ENCODE measurements around the gene FRMD5.

DNA sequence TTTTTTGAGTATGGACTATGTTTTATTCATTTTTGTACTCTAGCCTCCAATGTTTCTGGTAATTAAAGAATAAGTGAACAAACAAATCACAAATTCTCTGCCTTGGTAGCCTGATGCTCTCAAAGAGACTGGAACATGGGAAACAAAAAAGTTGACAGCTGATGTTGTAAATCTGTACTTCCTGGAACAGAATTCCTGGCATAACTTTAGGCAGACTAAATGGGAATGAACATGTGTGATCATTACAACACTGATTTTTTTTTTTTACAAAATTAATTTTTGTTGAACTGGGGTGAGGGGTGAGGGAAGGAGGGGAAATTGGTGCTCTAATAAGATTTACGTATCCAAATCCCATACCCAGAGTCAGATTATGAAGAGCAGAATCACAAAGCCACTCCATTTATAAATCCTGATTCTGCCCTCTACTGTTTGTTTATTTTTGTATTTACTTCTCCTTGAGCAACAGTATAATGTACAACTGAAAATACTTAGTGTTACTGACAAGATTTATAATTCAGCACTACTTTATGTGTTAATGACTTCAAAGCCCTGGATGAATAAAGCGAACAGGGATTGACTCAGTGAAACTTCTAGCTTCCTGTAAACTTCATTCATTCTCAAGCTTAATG lies 165.0 kb downstream of the FRMD5 start:
- TF ChIP-seq, protein P1, sequence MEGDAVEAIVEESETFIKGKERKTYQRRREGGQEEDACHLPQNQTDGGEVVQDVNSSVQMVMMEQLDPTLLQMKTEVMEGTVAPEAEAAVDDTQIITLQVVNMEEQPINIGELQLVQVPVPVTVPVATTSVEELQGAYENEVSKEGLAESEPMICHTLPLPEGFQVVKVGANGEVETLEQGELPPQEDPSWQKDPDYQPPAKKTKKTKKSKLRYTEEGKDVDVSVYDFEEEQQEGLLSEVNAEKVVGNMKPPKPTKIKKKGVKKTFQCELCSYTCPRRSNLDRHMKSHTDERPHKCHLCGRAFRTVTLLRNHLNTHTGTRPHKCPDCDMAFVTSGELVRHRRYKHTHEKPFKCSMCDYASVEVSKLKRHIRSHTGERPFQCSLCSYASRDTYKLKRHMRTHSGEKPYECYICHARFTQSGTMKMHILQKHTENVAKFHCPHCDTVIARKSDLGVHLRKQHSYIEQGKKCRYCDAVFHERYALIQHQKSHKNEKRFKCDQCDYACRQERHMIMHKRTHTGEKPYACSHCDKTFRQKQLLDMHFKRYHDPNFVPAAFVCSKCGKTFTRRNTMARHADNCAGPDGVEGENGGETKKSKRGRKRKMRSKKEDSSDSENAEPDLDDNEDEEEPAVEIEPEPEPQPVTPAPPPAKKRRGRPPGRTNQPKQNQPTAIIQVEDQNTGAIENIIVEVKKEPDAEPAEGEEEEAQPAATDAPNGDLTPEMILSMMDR (conservative IDR thresholded peaks at IDR 0.05; ENCODE audit: low read depth in 2 of 2): no peak
- no peak for TF ChIP-seq CREB1 (CRISPR knock-in tag; IDR thresholded peaks at IDR 0.05; ENCODE audit: low read depth)
- TF ChIP-seq POLR2AphosphoS5 (IDR thresholded peaks at IDR 0.05; ENCODE audit: low read depth): no peak
- TF ChIP-seq, protein P2, sequence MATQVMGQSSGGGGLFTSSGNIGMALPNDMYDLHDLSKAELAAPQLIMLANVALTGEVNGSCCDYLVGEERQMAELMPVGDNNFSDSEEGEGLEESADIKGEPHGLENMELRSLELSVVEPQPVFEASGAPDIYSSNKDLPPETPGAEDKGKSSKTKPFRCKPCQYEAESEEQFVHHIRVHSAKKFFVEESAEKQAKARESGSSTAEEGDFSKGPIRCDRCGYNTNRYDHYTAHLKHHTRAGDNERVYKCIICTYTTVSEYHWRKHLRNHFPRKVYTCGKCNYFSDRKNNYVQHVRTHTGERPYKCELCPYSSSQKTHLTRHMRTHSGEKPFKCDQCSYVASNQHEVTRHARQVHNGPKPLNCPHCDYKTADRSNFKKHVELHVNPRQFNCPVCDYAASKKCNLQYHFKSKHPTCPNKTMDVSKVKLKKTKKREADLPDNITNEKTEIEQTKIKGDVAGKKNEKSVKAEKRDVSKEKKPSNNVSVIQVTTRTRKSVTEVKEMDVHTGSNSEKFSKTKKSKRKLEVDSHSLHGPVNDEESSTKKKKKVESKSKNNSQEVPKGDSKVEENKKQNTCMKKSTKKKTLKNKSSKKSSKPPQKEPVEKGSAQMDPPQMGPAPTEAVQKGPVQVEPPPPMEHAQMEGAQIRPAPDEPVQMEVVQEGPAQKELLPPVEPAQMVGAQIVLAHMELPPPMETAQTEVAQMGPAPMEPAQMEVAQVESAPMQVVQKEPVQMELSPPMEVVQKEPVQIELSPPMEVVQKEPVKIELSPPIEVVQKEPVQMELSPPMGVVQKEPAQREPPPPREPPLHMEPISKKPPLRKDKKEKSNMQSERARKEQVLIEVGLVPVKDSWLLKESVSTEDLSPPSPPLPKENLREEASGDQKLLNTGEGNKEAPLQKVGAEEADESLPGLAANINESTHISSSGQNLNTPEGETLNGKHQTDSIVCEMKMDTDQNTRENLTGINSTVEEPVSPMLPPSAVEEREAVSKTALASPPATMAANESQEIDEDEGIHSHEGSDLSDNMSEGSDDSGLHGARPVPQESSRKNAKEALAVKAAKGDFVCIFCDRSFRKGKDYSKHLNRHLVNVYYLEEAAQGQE (IDR thresholded peaks at IDR 0.05; ENCODE audit: unreplicated experiment): no peak
- no peak for TF ChIP-seq EZH2 (IDR thresholded peaks at IDR 0.05; ENCODE audit: low read depth, unreplicated experiment)
- TF ChIP-seq EZH2phosphoT487 (IDR thresholded peaks at IDR 0.05; ENCODE audit: unreplicated experiment): no peak
- TF ChIP-seq JUNB (IDR thresholded peaks at IDR 0.05; ENCODE audit: unreplicated experiment): no peak

Data from GM23338 (cell line).